ENCODE data around the gene GABRB3.

Gene GABRB3

GRCh38 chr15:26525096-26525495 lies 247.8 kb downstream of the GABRB3 start:
- DNase-seq: no peak

GRCh38 chr15:26521691-26522198 lies 251.1 kb downstream of the GABRB3 start:
- no peak for DNase-seq

GRCh38 chr15:26521130-26521529 lies 251.7 kb downstream of the GABRB3 start:
- DNase-seq: no peak

GRCh38 chr15:26518885-26519284 lies 254.0 kb downstream of the GABRB3 start:
- DNase-seq: no peak

GRCh38 chr15:26516102-26516980 lies 256.5 kb downstream of the GABRB3 start:
- no peak for DNase-seq

- DNase-seq: no peak
Measured at GRCh38 chr15:26504009-26504408, 268.9 kb downstream of the GABRB3 start.
